Measurements from ENCODE around the gene MACROD2. TPM values are rescaled to one million over a fixed set of nuclear protein-coding genes. Genes with fewer than 3 reads are reported as not detected.

Gene MACROD2
- total and polyA plus RNA-seq, 4 donors, result 13.0 to 67.1 (median 20.7) TPM

GRCh38 chr20:15699431-15700146 lies 1704.3 kb downstream of the MACROD2 start:
- no peak for TF ChIP-seq CTCF (IDR thresholded peaks at IDR 0.05; ENCODE audit: control extremely low read depth, extremely low read depth)
- ATAC-seq (ENCODE audit: insufficient read depth, low FRiP score) (no peak), DNase-seq (no peak)
- H3K27ac ChIP-seq (ENCODE audit: low read depth in 1 of 2, low read length in 1 of 2), result no peak overlapping the region
- no peaks in the 10 kb centered on the region for H3K36me3 ChIP-seq (ENCODE audit: control insufficient read depth in 4 of 4, insufficient read depth in 4 of 4, low read length in 4 of 4)
- H3K4me3 ChIP-seq, result no peak overlapping the region
- 89 to 92% methylated on average over 15 of the region's 15 CpGs for WGBS, 2 donors
- H3K4me1 ChIP-seq (ENCODE audit: control insufficient read depth in 5 of 5, insufficient read depth in 5 of 5, low read length in 5 of 5), result peaks cover 0 to 4% (median 0%) of the 10 kb centered on the region in 5 donors
- no peak overlapping the region for H3K9ac ChIP-seq (ENCODE audit: insufficient read depth in 1 of 2, low read length in 2 of 2)
- H3K9me3 ChIP-seq (ENCODE audit: control insufficient read depth in 4 of 4, insufficient read depth in 3 of 4, low read length in 3 of 4), result no peaks in the 10 kb centered on the region
- no peaks in the 10 kb centered on the region for H3K27me3 ChIP-seq (ENCODE audit: control insufficient read depth in 3 of 3, insufficient read depth in 3 of 3, low read length in 2 of 3)

- Histone ChIP-seq H3K27me3 (ENCODE audit: control insufficient read depth in 3 of 3, insufficient read depth in 3 of 3, low read length in 2 of 3) (no peaks in the 10 kb centered on the region), H3K27ac (ENCODE audit: low read depth in 1 of 2, low read length in 1 of 2) (no peak overlapping the region), H3K9ac (ENCODE audit: insufficient read depth in 1 of 2, low read length in 2 of 2) (no peak overlapping the region), H3K9me3 (ENCODE audit: control insufficient read depth in 4 of 4, insufficient read depth in 3 of 4, low read length in 3 of 4) (no peaks in the 10 kb centered on the region), H3K36me3 (ENCODE audit: control insufficient read depth in 4 of 4, insufficient read depth in 4 of 4, low read length in 4 of 4) (no peaks in the 10 kb centered on the region), H3K4me1 (ENCODE audit: control insufficient read depth in 5 of 5, insufficient read depth in 5 of 5, low read length in 5 of 5) (peaks cover 0 to 4% (median 0%) of the 10 kb centered on the region in 5 donors), H3K4me3 (no peak overlapping the region)
- ATAC-seq (ENCODE audit: insufficient read depth, low FRiP score) (no peak), DNase-seq (peak in 2 of 3 donors; percentile 28 to 33)
- TF ChIP-seq CTCF (IDR thresholded peaks at IDR 0.05; ENCODE audit: control extremely low read depth, extremely low read depth), result no peak
- WGBS, 2 donors, result 86 to 88% methylated on average over 16 of the region's 16 CpGs
Measured at GRCh38 chr20:15700147-15700765, 1704.9 kb downstream of the MACROD2 start.

GRCh38 chr20:15702161-15702560 lies 1706.8 kb downstream of the MACROD2 start:
- WGBS, 2 donors, result 78 to 87% methylated on average over 2 of the region's 2 CpGs
- TF ChIP-seq CTCF (IDR thresholded peaks at IDR 0.05; ENCODE audit: control extremely low read depth, extremely low read depth), result no peak
- H3K9ac ChIP-seq (ENCODE audit: insufficient read depth in 1 of 2, low read length in 2 of 2), result no peak overlapping the region
- no peak overlapping the region for H3K4me3 ChIP-seq
- H3K4me1 ChIP-seq (ENCODE audit: control insufficient read depth in 5 of 5, insufficient read depth in 5 of 5, low read length in 5 of 5), result peaks cover 0 to 4% (median 0%) of the 10 kb centered on the region in 5 donors
- no peaks in the 10 kb centered on the region for H3K36me3 ChIP-seq (ENCODE audit: control insufficient read depth in 4 of 4, insufficient read depth in 4 of 4, low read length in 4 of 4)
- no peak overlapping the region for H3K27ac ChIP-seq (ENCODE audit: low read depth in 1 of 2, low read length in 1 of 2)
- H3K27me3 ChIP-seq (ENCODE audit: control insufficient read depth in 3 of 3, insufficient read depth in 3 of 3, low read length in 2 of 3), result no peaks in the 10 kb centered on the region
- ATAC-seq (ENCODE audit: insufficient read depth, low FRiP score) (no peak), DNase-seq (no peak)
- H3K9me3 ChIP-seq (ENCODE audit: control insufficient read depth in 4 of 4, insufficient read depth in 3 of 4, low read length in 3 of 4), result no peaks in the 10 kb centered on the region

All from lung (tissue), 12 donors.